GM12865 (cell line): ENCODE results near the gene STX19.
"Not testable (repeated sequence)": the region's sequence is repeated elsewhere in the genome, so short reads cannot be mapped to it uniquely, and the experiment has no call there.

Experiments
- DNase-seq: peaks from one replicate; pipeline ENCODE4 v3.0.0; 2010; ENCODE audit warnings: low read depth
- H3K4me3 ChIP-seq: 2 replicates; pipeline ENCODE4 v1.5.1; 2011; ENCODE audit warnings: mild to moderate bottlenecking, low read depth, low read length, control low read depth
- TF ChIP-seq, protein P1 (sequence below): IDR thresholded peaks from 2 replicates; pipeline ENCODE4 v1.5.1; 2011; ENCODE audit warnings: low read length, control low read depth, low read depth, inconsistent platforms; ENCODE audit not compliant: insufficient read depth; ENCODE audit errors: missing control alignments

The STX19 gene

DNA sequence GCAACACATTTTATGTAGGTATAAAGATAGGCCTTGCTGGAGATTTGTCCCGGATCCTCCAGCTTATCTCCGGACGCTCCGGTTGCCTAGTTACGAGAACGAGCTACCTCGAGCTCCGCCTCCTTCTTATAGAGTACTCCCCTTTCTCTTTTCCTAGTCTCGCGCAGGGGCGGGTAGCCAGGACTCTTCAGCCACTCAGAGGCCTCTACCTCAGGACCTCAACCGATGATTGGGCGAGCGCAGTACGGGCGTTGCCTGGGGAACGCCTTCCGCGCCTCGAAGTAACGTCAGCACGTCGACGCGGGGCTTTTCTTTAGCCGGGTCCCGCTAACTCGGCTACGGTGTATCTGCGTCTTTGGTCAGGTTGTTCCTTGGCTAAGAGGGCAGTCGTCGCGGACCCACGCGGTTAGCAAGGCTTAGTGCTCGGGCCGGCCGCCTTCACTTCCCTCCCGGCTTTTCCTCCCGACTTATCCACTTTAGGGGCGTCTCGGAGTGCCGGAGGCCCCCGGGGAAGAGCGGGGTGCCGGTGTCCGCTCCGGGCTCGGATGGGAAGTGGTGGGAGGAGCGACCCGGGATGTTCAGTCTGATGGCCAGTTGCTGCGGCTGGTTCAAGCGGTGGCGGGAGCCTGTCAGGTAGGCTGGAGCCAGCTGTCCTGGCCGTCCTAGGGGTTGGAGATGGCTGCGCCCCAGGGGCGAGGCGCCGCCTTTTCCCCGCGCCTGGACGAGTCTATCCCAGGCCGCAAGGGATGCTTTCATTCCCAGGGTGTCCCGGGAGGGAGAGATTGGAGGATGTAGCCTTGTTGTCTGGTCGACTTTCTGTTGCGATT lies 48.3 kb downstream of the STX19 start, which contains the start of gene ARL13B:
TSS of gene ARL13B (plus strand) at position 306 of the 827 bp plus-strand sequence. CDS start at position 575, 269 bp downstream.
- TF ChIP-seq, protein P1, sequence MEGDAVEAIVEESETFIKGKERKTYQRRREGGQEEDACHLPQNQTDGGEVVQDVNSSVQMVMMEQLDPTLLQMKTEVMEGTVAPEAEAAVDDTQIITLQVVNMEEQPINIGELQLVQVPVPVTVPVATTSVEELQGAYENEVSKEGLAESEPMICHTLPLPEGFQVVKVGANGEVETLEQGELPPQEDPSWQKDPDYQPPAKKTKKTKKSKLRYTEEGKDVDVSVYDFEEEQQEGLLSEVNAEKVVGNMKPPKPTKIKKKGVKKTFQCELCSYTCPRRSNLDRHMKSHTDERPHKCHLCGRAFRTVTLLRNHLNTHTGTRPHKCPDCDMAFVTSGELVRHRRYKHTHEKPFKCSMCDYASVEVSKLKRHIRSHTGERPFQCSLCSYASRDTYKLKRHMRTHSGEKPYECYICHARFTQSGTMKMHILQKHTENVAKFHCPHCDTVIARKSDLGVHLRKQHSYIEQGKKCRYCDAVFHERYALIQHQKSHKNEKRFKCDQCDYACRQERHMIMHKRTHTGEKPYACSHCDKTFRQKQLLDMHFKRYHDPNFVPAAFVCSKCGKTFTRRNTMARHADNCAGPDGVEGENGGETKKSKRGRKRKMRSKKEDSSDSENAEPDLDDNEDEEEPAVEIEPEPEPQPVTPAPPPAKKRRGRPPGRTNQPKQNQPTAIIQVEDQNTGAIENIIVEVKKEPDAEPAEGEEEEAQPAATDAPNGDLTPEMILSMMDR, result no peak
- DNase-seq, result peak; percentile 98
- peak within 1 kb of the TSS; percentile 68 for H3K4me3 ChIP-seq

DNA sequence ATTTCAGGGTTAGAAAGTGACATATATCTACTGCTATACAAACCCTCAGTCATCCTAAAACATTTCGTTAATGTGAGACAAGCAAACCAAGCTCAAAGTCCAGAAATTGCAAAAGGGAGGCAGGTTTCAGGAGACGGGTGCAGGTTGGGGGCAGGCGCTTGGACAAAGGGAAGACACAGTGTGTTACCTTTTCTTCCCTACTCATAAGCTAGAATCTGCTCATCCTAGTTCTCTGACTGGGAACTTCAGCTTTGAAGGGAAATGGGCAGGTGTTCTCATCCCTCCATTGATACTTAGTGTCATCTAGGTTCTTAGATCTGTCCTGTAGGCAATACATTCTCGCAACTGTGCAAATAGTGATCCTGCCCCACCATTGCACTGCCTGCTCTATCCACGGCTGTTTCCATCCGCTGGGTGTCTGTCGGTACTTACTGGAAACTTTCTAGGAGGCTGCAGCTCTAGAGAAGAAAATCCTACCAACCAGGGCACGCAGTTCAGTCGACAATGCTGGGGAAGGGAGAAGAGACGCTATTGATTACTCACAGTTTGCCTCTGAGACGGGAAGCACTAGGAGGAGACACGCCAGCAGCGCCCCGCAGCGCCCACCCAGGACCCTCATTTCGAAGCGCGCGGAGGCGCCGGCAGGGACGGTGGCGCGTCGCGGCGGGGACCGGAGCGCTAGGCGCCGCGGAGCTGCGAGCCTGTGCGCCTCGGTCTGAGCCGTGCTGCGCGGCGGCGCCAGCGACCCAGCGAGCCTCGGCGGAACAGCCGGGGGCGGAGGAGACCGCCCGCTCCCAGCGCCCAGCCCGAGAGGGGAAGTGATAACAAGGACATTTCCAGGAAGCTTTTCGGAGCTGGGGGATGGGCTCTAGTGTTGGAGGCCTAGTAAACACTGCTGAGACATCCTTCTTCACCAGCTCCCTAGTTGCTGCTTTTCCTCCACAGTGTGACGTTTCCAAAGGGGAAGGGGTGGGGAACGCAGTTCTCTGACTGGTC lies 55.0 kb downstream of the STX19 start, which contains the start of gene PROS1:
TSS of gene PROS1 (minus strand) at position 766 of the 996 bp plus-strand sequence. CDS start at position 619, 147 bp downstream.
- peak within 1 kb of the TSS; percentile 56 for H3K4me3 ChIP-seq
- peak; percentile 50 for DNase-seq
- TF ChIP-seq, protein P1, result no peak

DNA sequence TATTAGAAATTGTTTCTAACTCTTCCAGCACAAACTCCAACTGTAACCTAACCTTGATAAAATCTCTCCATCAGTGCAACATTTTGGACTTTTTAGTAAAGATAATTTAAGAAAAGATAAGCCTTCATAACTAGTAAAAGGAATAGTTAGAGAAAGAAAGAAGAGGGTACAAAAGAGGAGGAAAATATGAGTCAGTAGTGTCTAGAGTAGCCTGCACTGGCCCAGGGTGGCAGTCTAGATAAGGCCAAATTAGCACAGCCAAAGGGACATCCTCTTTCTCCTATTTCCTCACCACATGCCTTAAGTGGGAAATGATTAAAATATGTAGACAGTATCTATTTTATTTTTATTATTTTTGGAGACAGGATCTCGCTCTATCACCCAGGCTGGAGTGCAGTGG lies 58.4 kb downstream of the STX19 start:
- TF ChIP-seq, protein P1, result no peak
- DNase-seq, result no peak
- H3K4me3 ChIP-seq, result no peak overlapping the region

DNA sequence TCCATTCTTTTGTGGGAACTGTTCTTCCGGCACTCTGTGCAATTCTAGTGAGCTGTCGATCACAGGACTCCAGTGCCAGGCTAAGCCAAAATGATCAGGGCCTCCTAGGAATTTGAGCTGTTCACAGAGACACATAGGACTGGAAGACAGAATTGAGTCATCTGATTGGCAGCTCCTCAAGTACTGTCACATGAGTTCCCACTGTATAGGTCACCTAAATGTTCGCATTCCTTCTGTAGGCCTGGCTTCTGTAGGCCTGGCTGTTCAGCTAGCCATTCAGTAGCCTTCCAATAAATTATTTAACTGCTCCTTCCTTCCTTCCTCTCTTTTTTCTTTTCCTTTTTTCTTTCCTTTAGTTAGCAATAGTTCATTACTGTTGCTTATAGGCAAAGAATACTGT lies 59.0 kb downstream of the STX19 start:
- DNase-seq, result no peak

DNA sequence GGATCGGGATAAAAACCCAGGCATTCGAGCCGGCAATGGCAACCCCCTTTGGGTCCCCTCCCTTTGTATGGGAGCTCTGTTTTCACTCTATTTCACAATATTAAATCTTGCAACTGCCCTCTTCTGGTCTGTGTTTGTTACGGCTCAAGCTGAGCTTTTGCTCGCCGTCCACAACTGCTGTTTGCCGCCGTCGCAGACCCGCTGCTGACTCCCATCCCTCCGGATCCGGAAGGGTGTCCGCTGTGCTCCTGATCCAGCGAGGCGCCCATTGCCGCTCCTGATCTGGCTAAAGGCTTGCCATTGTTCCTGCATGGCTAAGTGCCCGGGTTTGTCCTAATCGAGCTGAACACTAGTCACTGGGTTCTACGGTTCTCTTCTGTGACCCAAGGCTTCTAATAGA lies 63.3 kb downstream of the STX19 start:
- DNase-seq, result not testable (repeated sequence)

More for the DNA sequence above, 59.0 kb downstream of the STX19 start:
- no peak overlapping the region for H3K4me3 ChIP-seq
- TF ChIP-seq, protein P1, result no peak

More for the DNA sequence above, 63.3 kb downstream of the STX19 start:
- not testable (repeated sequence) for H3K4me3 ChIP-seq
